Measurements from ENCODE around the gene MOB3B. TPM values are rescaled to one million over a fixed set of nuclear protein-coding genes. Genes with fewer than 3 reads are reported as not detected.
A peak's percentile ranks its signal among the peaks of the same experiment; 100 is the strongest.

Gene MOB3B
- total and polyA plus RNA-seq, 2 of the 13 experiments (the other 11 are each of a cell fraction or from before 2014, with no cell fraction given): 0.03 to 0.09 TPM

- no peak for TF ChIP-seq ZNF879 (CRISPR knock-in tag; IDR thresholded peaks at IDR 0.05)
- no peak; the same call in 1 of the 2 replicates for TF ChIP-seq ZNF547 (CRISPR knock-in tag; IDR thresholded peaks at IDR 0.05)
- no peak for TF ChIP-seq GATA4 (IDR thresholded peaks at IDR 0.05; ENCODE audit: borderline replicate concordance, low read depth)
- TF ChIP-seq ZNF784 (CRISPR knock-in tag; IDR thresholded peaks at IDR 0.05; ENCODE audit: borderline replicate concordance): no peak
- TF ChIP-seq ZBTB14 (CRISPR knock-in tag; IDR thresholded peaks at IDR 0.05): no peak
- no peak for TF ChIP-seq SIX1 (CRISPR knock-in tag; IDR thresholded peaks at IDR 0.05; ENCODE audit: borderline replicate concordance)
- no peak for TF ChIP-seq NBN (conservative IDR thresholded peaks at IDR 0.05)
- TF ChIP-seq ZHX1 (CRISPR knock-in tag; IDR thresholded peaks at IDR 0.05; ENCODE audit: low read depth): peak; percentile 71; the same call in 1 of the 2 replicates
- TF ChIP-seq ELF1 (CRISPR knock-in tag; IDR thresholded peaks at IDR 0.05): no peak
- peak; percentile 49; the same call in 1 of the 2 replicates for TF ChIP-seq SAP130 (CRISPR knock-in tag; IDR thresholded peaks at IDR 0.05; ENCODE audit: low read depth)
- peak; percentile 56; the same call in 1 of the 2 replicates for TF ChIP-seq TMF1 (CRISPR knock-in tag; IDR thresholded peaks at IDR 0.05; ENCODE audit: low read depth)
- peak; percentile 70 for TF ChIP-seq PAXIP1 (CRISPR knock-in tag; conservative IDR thresholded peaks at IDR 0.05)
- TF ChIP-seq ZNF580 (CRISPR knock-in tag; IDR thresholded peaks at IDR 0.05; ENCODE audit: borderline replicate concordance, low read depth): peak; percentile 78; the same call in 1 of the 2 replicates
- TF ChIP-seq ZBTB2 (CRISPR knock-in tag; IDR thresholded peaks at IDR 0.05; ENCODE audit: low read depth): 0 out of 2 replicates have a peak, but pooled peaks have one; percentile 44
- TF ChIP-seq SNAPC5 (CRISPR knock-in tag; IDR thresholded peaks at IDR 0.05; ENCODE audit: borderline replicate concordance): 0 out of 2 replicates have a peak, but pooled peaks have one; percentile 56
- TF ChIP-seq SKIL (CRISPR knock-in tag; IDR thresholded peaks at IDR 0.05; ENCODE audit: borderline replicate concordance): peak; percentile 97
These were observed 93.4 kb downstream of the MOB3B start (continued) for GRCh38 chr9:27436234-27436633.

All from HepG2 (cell line).